HG03457 (cell line): ENCODE data around the gene HP1BP3.

Source experiments
- ATAC-seq: cut with Tn5 transposase; IDR thresholded peaks from one replicate; pipeline ENCODE4 v1.9.1; 2021; ENCODE audit warnings: moderate number of reproducible peaks; ENCODE audit not compliant: unreplicated experiment

HP1BP3 gene

DNA sequence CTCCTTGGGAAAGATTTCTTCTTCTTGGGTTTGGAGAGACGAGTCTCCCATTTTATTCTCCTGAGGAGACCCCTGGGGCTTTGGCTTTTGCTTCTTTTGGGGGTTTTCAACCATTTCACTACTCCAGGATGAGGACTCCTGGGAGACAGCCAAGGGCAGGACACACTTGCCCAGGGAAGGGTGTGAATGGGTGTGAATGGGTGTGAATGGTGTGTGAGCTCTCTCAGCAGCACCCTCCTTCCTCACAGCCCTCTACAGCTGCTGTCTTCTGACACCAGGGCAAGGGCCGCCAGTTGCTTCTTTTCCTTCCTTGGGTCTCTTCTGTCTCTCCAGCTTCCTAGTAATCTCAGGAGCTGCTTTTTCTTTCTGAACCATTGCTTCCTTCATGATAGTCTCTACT is 93.5 kb downstream of the HP1BP3 start:
- no peak for ATAC-seq
